ENCODE data around the gene AK5.

GRCh38 chr1:77489910-77490309 is 208.1 kb downstream of the AK5 start:
- TF ChIP-seq CTCF (IDR thresholded peaks at IDR 0.05): no peak
- TF ChIP-seq ZFX (IDR thresholded peaks at IDR 0.05; ENCODE audit: borderline replicate concordance): no peak

All from 22Rv1 (cell line).